Testis (tissue), 2 donors: ENCODE measurements around the gene QSOX1.

Source experiments
- POLR2A ChIP-seq: fragments of 450-650 bp; IDR thresholded peaks from one replicate; pipeline ENCODE4 v1.6.1; 2017; ENCODE audit warnings: antibody characterized with exemption, mild to moderate bottlenecking, moderate library complexity
- TF ChIP-seq, protein P1 (sequence below), 3 experiments: fragments of 450-650 bp in 2 of 3; fragments of 200-600 bp in 1 of 3; sonication (generic) in 1 of 3; IDR thresholded peaks; one replicate each; pipeline ENCODE4 v1.5.1; 2016 to 2019; ENCODE audit warnings: antibody characterized with exemption in 3 of 3, mild to moderate bottlenecking in 2 of 3, moderate library complexity in 1 of 3

DNA sequence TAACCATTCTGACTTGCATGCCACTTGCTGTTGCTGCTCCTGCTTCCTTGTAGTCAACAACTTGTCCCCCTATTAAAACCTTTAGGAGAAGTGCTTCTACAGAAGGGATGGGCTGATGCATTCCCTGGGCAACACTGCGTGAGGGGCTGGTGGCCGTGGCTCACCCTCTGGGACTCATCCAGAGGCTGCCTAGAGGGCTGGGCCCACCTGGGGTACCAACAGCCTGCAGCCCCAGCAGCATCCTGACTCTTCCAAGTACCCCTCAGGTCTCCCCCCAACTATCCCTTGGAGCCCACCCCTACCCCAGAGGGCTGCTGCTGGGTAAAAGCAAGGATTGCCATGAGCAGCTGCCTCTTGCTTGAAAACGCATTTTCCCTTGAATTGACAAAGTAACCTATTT lies 40.7 kb downstream of the QSOX1 start:
- no peak for TF ChIP-seq POLR2A
- TF ChIP-seq, protein P1, sequence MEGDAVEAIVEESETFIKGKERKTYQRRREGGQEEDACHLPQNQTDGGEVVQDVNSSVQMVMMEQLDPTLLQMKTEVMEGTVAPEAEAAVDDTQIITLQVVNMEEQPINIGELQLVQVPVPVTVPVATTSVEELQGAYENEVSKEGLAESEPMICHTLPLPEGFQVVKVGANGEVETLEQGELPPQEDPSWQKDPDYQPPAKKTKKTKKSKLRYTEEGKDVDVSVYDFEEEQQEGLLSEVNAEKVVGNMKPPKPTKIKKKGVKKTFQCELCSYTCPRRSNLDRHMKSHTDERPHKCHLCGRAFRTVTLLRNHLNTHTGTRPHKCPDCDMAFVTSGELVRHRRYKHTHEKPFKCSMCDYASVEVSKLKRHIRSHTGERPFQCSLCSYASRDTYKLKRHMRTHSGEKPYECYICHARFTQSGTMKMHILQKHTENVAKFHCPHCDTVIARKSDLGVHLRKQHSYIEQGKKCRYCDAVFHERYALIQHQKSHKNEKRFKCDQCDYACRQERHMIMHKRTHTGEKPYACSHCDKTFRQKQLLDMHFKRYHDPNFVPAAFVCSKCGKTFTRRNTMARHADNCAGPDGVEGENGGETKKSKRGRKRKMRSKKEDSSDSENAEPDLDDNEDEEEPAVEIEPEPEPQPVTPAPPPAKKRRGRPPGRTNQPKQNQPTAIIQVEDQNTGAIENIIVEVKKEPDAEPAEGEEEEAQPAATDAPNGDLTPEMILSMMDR (IDR thresholded peaks at IDR 0.05), result no peak
